ENCODE results near the gene CCSER2. TPM values are rescaled to one million over a fixed set of nuclear protein-coding genes. Genes with fewer than 3 reads are reported as not detected.

Gene CCSER2
- polyA plus RNA-seq, 1 of the 3 experiments (the other 2 are of a cell fraction), result 8.5 TPM

DNA sequence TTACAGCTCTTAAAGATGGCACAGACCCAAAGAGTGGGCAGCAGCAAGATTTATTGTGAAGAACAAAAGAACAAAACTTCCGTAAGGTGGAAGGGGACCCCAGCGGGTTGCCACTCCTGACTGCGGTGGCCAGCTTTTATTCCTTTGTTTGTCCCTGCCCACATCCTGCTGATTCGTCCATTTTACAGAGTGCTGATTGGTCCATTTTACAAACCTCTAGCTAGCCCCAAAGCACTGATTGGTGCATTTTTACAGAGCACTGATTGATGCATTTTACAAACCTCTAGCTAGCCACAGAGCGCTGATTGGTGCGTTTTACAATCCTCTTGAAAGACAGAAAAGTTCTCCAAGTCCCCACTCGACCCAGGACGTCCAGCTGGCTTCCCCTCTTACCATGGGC, 16.8 kb upstream of the CCSER2 start:
- ChIA-PET POLR2A (no interaction called here), CTCF (interaction anchor here (1.3 kb wide), 1 partner anchor 47 kb away, joined by 3 read pairs; no protein-coding TSS in a partner anchor)
- DNase-seq, result no peak
- no peaks in the 10 kb centered on the region for H4K20me1 ChIP-seq (ENCODE audit: insufficient read depth)
- no peak overlapping the region for H3K9ac ChIP-seq
- H3K4me3 ChIP-seq (ENCODE audit: low read depth in 2 of 2, low read length in 1 of 2), result no peak overlapping the region
- H3K79me2 ChIP-seq (ENCODE audit: insufficient read depth), result no peaks in the 10 kb centered on the region
- WGBS (ENCODE audit: low lambda C conversion rate), result 91% methylated on average over 8 of the region's 8 CpGs
- H3K27me3 ChIP-seq (ENCODE audit: insufficient read depth), result no peaks in the 10 kb centered on the region
- no peak overlapping the region for H2AFZ ChIP-seq (ENCODE audit: low read depth)
- no peak overlapping the region for H3K4me2 ChIP-seq
- peaks cover 11 to 28% of the 10 kb centered on the region in 2 experiments; a peak in 3 of 4 replicates for H3K4me1 ChIP-seq (ENCODE audit: control insufficient read depth in 1 of 2, insufficient read depth in 2 of 2, low read depth in 1 of 2, low read length in 1 of 2)
- no peak overlapping the region for H3K27ac ChIP-seq (ENCODE audit: low read depth in 2 of 2, low read length in 1 of 2)
- no peaks in the 10 kb centered on the region for H3K9me2 ChIP-seq
- peaks cover 26% of the 10 kb centered on the region for H3F3A ChIP-seq (replicated peaks; ENCODE audit: insufficient read depth)
- TF ChIP-seq TEAD4 (IDR thresholded peaks at IDR 0.05; ENCODE audit: borderline replicate concordance, insufficient read depth) (no peak), EP300 (IDR thresholded peaks at IDR 0.05; ENCODE audit: borderline replicate concordance in 1 of 2, low read depth in 1 of 2, low read length in 1 of 2) (no peak), CHD2 (IDR thresholded peaks at IDR 0.05; ENCODE audit: low read length, partially characterized antibody) (no peak), RCOR1 (IDR thresholded peaks at IDR 0.05; ENCODE audit: low read length) (no peak), EZH2phosphoT487 (IDR thresholded peaks at IDR 0.05; ENCODE audit: borderline replicate concordance, low read depth) (no peak), TAF1 (IDR thresholded peaks at IDR 0.05; ENCODE audit: borderline replicate concordance, low read depth, low read length) (no peak), GABPA (IDR thresholded peaks at IDR 0.05; ENCODE audit: low read depth) (no peak), GATA2 (CRISPR knock-in tag; IDR thresholded peaks at IDR 0.05) (no peak), NFIC (IDR thresholded peaks at IDR 0.05; ENCODE audit: borderline replicate concordance) (no peak)
- no peaks in the 10 kb centered on the region for H3K36me3 ChIP-seq (replicated peaks in 1 of 2; ENCODE audit: control insufficient read depth in 1 of 2, insufficient read depth in 2 of 2, low read length in 1 of 2)
- H3K9me3 ChIP-seq, result no peaks in the 10 kb centered on the region

DNA sequence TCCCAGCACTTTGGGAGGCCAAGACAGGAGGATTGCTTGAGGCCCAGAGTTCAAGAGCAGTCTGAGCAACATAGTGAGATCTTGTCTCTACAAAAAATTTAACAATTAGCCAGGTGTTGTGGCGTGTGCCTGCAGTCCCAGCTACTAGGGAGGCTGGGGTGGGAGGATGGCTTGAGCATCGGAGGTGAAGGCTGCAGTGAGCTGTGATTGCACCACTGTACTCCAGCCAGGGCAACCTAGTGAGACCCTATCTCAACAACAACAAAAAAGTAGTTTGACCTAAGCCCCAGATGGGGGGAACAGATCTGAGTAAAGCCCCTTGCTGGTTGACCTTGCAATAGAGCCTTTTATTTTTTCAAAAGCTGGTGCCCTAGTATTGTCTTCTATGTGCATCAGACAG, 15.6 kb upstream of the CCSER2 start:
- TF ChIP-seq NFIC (IDR thresholded peaks at IDR 0.05; ENCODE audit: borderline replicate concordance) (no peak), FOSL2 (IDR thresholded peaks at IDR 0.05; ENCODE audit: borderline replicate concordance, low read depth) (no peak), GABPA (IDR thresholded peaks at IDR 0.05; ENCODE audit: low read depth) (no peak), NRF1 (IDR thresholded peaks at IDR 0.05; ENCODE audit: low read depth, low read length) (no peak), ELF1 (IDR thresholded peaks at IDR 0.05) (no peak), YY1 (IDR thresholded peaks at IDR 0.05; ENCODE audit: low read depth) (no peak)
- DNase-seq, result no peak
- ChIA-PET POLR2A (no interaction called here), CTCF (interaction anchor here (1.3 kb wide), 1 partner anchor 24 kb away, joined by 5 read pairs; no protein-coding TSS in a partner anchor)
- Histone ChIP-seq H4K20me1 (ENCODE audit: insufficient read depth) (no peaks in the 10 kb centered on the region), H3K27me3 (ENCODE audit: insufficient read depth) (no peaks in the 10 kb centered on the region), H3K9me2 (no peaks in the 10 kb centered on the region), H3K9me3 (no peaks in the 10 kb centered on the region), H3K9ac (no peak overlapping the region), H3F3A (replicated peaks; ENCODE audit: insufficient read depth) (peaks cover 22% of the 10 kb centered on the region), H3K27ac (ENCODE audit: low read depth in 2 of 2, low read length in 1 of 2) (no peak overlapping the region), H2AFZ (ENCODE audit: low read depth) (no peak overlapping the region), H3K4me2 (no peak overlapping the region), H3K4me1 (ENCODE audit: control insufficient read depth in 1 of 2, insufficient read depth in 2 of 2, low read depth in 1 of 2, low read length in 1 of 2) (peaks cover 11 to 23% of the 10 kb centered on the region in 2 experiments; a peak in 3 of 4 replicates), H3K4me3 (ENCODE audit: low read depth in 2 of 2, low read length in 1 of 2) (no peak overlapping the region), H3K79me2 (ENCODE audit: insufficient read depth) (no peaks in the 10 kb centered on the region), H3K36me3 (replicated peaks in 1 of 2; ENCODE audit: control insufficient read depth in 1 of 2, insufficient read depth in 2 of 2, low read length in 1 of 2) (no peaks in the 10 kb centered on the region)
- 100% methylated on average over 2 of the region's 2 CpGs for WGBS (ENCODE audit: low lambda C conversion rate)

DNA sequence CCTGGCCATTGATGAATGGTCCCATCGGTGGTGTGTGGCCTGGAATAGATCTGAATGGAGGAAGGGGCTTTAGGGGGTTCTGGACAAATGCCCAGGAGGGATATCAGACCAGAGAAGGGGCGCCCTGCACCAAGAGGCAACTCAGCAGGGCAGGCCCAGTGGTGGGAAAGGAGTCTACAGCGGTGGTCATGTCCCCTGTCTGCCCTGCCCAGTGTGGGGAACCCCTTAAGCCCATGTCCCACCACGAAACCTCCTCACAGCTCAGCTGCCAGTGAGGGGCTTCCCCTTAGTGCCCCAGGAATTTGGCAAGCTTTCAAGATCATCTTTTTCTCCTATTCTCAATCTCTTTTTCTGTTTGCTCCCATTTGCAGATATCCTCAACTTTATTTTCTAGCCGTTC, 14.1 kb upstream of the CCSER2 start:
- peaks cover 7% of the 10 kb centered on the region for H3F3A ChIP-seq (replicated peaks; ENCODE audit: insufficient read depth)
- no peaks in the 10 kb centered on the region for H4K20me1 ChIP-seq (ENCODE audit: insufficient read depth)
- H2AFZ ChIP-seq (ENCODE audit: low read depth), result no peak overlapping the region
- H3K27me3 ChIP-seq (ENCODE audit: insufficient read depth), result no peaks in the 10 kb centered on the region
- H3K4me2 ChIP-seq, result no peak overlapping the region
- H3K4me3 ChIP-seq (ENCODE audit: low read depth in 2 of 2, low read length in 1 of 2), result no peak overlapping the region
- DNase-seq, result no peak
- 62% methylated on average over 4 of the region's 5 CpGs for WGBS (ENCODE audit: low lambda C conversion rate)
- H3K9ac ChIP-seq, result no peak overlapping the region
- H3K9me2 ChIP-seq, result no peaks in the 10 kb centered on the region
- H3K79me2 ChIP-seq (ENCODE audit: insufficient read depth), result no peaks in the 10 kb centered on the region
- no peak overlapping the region for H3K27ac ChIP-seq (ENCODE audit: low read depth in 2 of 2, low read length in 1 of 2)
- H3K9me3 ChIP-seq, result no peaks in the 10 kb centered on the region
- H3K36me3 ChIP-seq (replicated peaks in 1 of 2; ENCODE audit: control insufficient read depth in 1 of 2, insufficient read depth in 2 of 2, low read length in 1 of 2), result no peaks in the 10 kb centered on the region
- POLR2A ChIA-PET, result no interaction called here
- peaks cover 4 to 14% of the 10 kb centered on the region in 2 experiments; a peak in 2 of 4 replicates for H3K4me1 ChIP-seq (ENCODE audit: control insufficient read depth in 1 of 2, insufficient read depth in 2 of 2, low read depth in 1 of 2, low read length in 1 of 2)
- CTCF ChIA-PET, result interaction anchor here (1.1 kb wide), 1 partner anchor 223 kb away, joined by 6 read pairs; no protein-coding TSS in a partner anchor
- TF ChIP-seq, protein P1, sequence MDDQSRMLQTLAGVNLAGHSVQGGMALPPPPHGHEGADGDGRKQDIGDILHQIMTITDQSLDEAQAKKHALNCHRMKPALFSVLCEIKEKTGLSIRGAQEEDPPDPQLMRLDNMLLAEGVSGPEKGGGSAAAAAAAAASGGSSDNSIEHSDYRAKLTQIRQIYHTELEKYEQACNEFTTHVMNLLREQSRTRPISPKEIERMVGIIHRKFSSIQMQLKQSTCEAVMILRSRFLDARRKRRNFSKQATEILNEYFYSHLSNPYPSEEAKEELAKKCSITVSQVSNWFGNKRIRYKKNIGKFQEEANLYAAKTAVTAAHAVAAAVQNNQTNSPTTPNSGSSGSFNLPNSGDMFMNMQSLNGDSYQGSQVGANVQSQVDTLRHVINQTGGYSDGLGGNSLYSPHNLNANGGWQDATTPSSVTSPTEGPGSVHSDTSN (IDR thresholded peaks at IDR 0.05), result no peak
- no peak for TF ChIP-seq RXRA (IDR thresholded peaks at IDR 0.05; ENCODE audit: borderline replicate concordance, low read depth)
- TF ChIP-seq, protein P2, sequence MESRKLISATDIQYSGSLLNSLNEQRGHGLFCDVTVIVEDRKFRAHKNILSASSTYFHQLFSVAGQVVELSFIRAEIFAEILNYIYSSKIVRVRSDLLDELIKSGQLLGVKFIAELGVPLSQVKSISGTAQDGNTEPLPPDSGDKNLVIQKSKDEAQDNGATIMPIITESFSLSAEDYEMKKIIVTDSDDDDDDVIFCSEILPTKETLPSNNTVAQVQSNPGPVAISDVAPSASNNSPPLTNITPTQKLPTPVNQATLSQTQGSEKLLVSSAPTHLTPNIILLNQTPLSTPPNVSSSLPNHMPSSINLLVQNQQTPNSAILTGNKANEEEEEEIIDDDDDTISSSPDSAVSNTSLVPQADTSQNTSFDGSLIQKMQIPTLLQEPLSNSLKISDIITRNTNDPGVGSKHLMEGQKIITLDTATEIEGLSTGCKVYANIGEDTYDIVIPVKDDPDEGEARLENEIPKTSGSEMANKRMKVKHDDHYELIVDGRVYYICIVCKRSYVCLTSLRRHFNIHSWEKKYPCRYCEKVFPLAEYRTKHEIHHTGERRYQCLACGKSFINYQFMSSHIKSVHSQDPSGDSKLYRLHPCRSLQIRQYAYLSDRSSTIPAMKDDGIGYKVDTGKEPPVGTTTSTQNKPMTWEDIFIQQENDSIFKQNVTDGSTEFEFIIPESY (IDR thresholded peaks at IDR 0.05; ENCODE audit: borderline replicate concordance, low read depth), result no peak
- TF ChIP-seq MXI1 (IDR thresholded peaks at IDR 0.05; ENCODE audit: low read depth, low read length), result no peak
- no peak for TF ChIP-seq NRF1 (IDR thresholded peaks at IDR 0.05; ENCODE audit: low read depth, low read length)
- TF ChIP-seq, protein P3, sequence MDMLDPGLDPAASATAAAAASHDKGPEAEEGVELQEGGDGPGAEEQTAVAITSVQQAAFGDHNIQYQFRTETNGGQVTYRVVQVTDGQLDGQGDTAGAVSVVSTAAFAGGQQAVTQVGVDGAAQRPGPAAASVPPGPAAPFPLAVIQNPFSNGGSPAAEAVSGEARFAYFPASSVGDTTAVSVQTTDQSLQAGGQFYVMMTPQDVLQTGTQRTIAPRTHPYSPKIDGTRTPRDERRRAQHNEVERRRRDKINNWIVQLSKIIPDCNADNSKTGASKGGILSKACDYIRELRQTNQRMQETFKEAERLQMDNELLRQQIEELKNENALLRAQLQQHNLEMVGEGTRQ (IDR thresholded peaks at IDR 0.05; ENCODE audit: borderline replicate concordance, low read depth, low read length), result no peak
- TF ChIP-seq MEF2A (IDR thresholded peaks at IDR 0.05; ENCODE audit: borderline replicate concordance, low read depth), result no peak
- TF ChIP-seq, protein P4, sequence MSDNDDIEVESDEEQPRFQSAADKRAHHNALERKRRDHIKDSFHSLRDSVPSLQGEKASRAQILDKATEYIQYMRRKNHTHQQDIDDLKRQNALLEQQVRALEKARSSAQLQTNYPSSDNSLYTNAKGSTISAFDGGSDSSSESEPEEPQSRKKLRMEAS (IDR thresholded peaks at IDR 0.05; ENCODE audit: low read depth), result no peak

Data from SK-N-SH (cell line).